C4-2B (cell line): Measurements from ENCODE around the gene GRM4.
"Not testable (repeated sequence)": the region's sequence is repeated elsewhere in the genome, so short reads cannot be mapped to it uniquely, and the experiment has no call there.

Experiments used
- H3K27ac ChIP-seq: fragments of 450-650 bp; 2 replicates; pipeline ENCODE4 v1.5.1; 2017
- CTCF ChIP-seq: fragments of 450-650 bp; conservative IDR thresholded peaks from 2 replicates; pipeline ENCODE4 v1.5.1; 2017; ENCODE audit warnings: mild to moderate bottlenecking
- ZFX ChIP-seq: fragments of 450-650 bp; IDR thresholded peaks from 2 replicates; pipeline ENCODE4 v1.6.1; 2017

Gene GRM4

GRCh38 chr6:34146021-34146782 is at the start of gene GRM4:
Gene GRM4, minus strand, starts transcription at chr6:34146087. Its CDS starts 12,591 bp downstream, at chr6:34133496.
- TF ChIP-seq CTCF, result no peak
- no peak for TF ChIP-seq ZFX
- no peak within 1 kb of the TSS for H3K27ac ChIP-seq

GRCh38 chr6:34194772-34195171 is 48.9 kb upstream of the GRM4 start:
- no peak for TF ChIP-seq ZFX
- TF ChIP-seq CTCF, result no peak; the same call in 1 of the 2 replicates
- no peak overlapping the region for H3K27ac ChIP-seq

- no peak for TF ChIP-seq ZFX
- no peak for TF ChIP-seq CTCF
- H3K27ac ChIP-seq, result no peak overlapping the region
Observed at GRCh38 chr6:34190504-34191122, 44.7 kb upstream of the GRM4 start.

GRCh38 chr6:34189806-34190503 is 44.1 kb upstream of the GRM4 start:
- no peak overlapping the region for H3K27ac ChIP-seq

GRCh38 chr6:34184726-34185125 is 38.8 kb upstream of the GRM4 start:
- not testable (repeated sequence) for H3K27ac ChIP-seq

More at GRCh38 chr6:34189806-34190503, 44.1 kb upstream of the GRM4 start:
- TF ChIP-seq CTCF, result no peak
- TF ChIP-seq ZFX, result no peak

- TF ChIP-seq CTCF, result no peak
- TF ChIP-seq ZFX, result no peak
- H3K27ac ChIP-seq, result no peak overlapping the region
Observed at GRCh38 chr6:34182751-34183531, 37.1 kb upstream of the GRM4 start.

- no peak for TF ChIP-seq CTCF
- no peak for TF ChIP-seq ZFX
Observed at GRCh38 chr6:34181908-34182307, 36.0 kb upstream of the GRM4 start.

More at GRCh38 chr6:34181908-34182307, 36.0 kb upstream of the GRM4 start:
- H3K27ac ChIP-seq, result no peak overlapping the region
